ENCODE data around the gene FBP1. TPM values are rescaled to one million over a fixed set of nuclear protein-coding genes. Genes with fewer than 3 reads are reported as not detected.

Gene FBP1
- total RNA-seq, 4 donors from 2014 or later, result 0.46 to 3.5 (median 1.7) TPM; not detected in 1

DNA sequence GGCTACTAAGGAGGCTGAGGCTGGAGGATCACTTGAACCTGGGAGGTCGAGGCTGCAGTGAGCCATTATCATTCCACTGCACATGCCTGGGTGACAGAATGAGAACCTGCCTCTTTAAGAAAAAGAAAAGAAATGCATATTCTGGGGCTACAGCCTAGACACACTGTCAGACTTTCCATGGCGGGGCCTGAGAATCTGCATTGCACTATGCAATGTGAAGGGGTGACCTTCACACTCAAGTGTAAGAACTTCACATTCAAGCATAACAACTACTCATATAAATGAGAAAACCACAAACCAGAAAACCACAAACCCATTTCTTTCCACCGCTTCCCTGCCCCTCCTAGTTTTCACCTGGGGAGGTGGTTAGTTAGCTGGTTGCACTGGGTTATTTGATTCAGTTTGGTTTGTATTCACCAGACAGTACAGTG lies 27.7 kb downstream of the FBP1 start:
- Histone ChIP-seq H3K27ac (no peak overlapping the region), H3K9me3 (no peaks in the 10 kb centered on the region), H3K4me1 (no peaks in the 10 kb centered on the region), H3K4me3 (no peak overlapping the region), H3K27me3 (no peaks in the 10 kb centered on the region), H3K36me3 (no peaks in the 10 kb centered on the region)
- ATAC-seq, result no peak
- intact Hi-C loops (cut with DNase I; ENCODE audit: low total_unique reads), result no loop called here
- in situ Hi-C loops (cut with MboI; ENCODE audit: low sequenced_read_pairs in 4 of 4), result no loop called here
- no peak for DNase-seq
- TF ChIP-seq, protein P1, sequence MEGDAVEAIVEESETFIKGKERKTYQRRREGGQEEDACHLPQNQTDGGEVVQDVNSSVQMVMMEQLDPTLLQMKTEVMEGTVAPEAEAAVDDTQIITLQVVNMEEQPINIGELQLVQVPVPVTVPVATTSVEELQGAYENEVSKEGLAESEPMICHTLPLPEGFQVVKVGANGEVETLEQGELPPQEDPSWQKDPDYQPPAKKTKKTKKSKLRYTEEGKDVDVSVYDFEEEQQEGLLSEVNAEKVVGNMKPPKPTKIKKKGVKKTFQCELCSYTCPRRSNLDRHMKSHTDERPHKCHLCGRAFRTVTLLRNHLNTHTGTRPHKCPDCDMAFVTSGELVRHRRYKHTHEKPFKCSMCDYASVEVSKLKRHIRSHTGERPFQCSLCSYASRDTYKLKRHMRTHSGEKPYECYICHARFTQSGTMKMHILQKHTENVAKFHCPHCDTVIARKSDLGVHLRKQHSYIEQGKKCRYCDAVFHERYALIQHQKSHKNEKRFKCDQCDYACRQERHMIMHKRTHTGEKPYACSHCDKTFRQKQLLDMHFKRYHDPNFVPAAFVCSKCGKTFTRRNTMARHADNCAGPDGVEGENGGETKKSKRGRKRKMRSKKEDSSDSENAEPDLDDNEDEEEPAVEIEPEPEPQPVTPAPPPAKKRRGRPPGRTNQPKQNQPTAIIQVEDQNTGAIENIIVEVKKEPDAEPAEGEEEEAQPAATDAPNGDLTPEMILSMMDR (IDR thresholded peaks at IDR 0.05 in 4 of 5, conservative IDR thresholded peaks at IDR 0.05 in 1 of 5), result no peak
- TF ChIP-seq POLR2A (IDR thresholded peaks at IDR 0.05), result no peak

DNA sequence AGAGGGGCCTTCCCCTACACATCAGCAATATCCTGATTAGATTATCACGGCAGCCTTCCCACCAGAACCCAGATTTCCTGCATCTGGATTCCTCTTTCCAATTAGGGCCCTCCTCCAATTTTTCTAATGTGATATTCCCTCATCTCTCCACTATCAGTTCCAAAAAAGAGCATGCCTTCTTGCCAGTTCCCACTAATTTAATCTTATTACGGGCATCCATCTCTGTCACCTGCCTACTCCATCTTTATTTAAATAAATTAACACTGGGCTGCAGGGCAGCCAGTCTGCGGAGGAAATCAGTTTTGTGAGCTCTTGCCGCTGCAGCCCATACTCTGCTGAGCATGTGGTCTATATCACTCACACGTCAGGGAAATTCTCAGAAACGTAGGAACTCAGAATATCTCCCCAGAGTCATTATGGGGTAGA lies 29.1 kb downstream of the FBP1 start:
- in situ Hi-C loops (cut with MboI; ENCODE audit: low sequenced_read_pairs in 4 of 4) (no loop called here), intact Hi-C loops (cut with DNase I; ENCODE audit: low total_unique reads) (no loop called here)
- no peaks in the 10 kb centered on the region for H3K4me1 ChIP-seq
- no peak for DNase-seq
- H3K36me3 ChIP-seq, result no peaks in the 10 kb centered on the region
- no peak for ATAC-seq
- H3K27me3 ChIP-seq, result no peaks in the 10 kb centered on the region
- H3K4me3 ChIP-seq, result no peak overlapping the region
- H3K9me3 ChIP-seq, result no peaks in the 10 kb centered on the region
- TF ChIP-seq, protein P1 (IDR thresholded peaks at IDR 0.05 in 4 of 5, conservative IDR thresholded peaks at IDR 0.05 in 1 of 5), result no peak
- TF ChIP-seq POLR2A (IDR thresholded peaks at IDR 0.05), result no peak
- H3K27ac ChIP-seq, result no peak overlapping the region

DNA sequence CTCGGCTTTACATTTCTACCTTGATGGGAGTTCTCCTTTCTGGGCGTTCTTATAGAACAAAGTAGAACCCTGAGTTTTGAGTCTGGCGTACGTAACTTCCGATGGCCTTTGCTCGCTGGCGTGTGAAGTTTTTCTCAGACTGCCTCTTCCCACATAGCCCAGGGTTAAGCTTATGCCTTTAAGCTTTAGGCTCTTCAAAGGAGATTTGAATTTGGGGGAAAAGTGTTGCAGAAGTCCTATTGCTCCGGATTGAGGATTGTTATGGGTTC lies 32.0 kb downstream of the FBP1 start:
- peaks cover 0 to 7% of the 10 kb centered on the region in 2 donors for H3K4me1 ChIP-seq
- TF ChIP-seq POLR2A (IDR thresholded peaks at IDR 0.05), result no peak
- TF ChIP-seq, protein P1 (IDR thresholded peaks at IDR 0.05 in 4 of 5, conservative IDR thresholded peaks at IDR 0.05 in 1 of 5), result no peak
- intact Hi-C loops (cut with DNase I; ENCODE audit: low total_unique reads) (no loop called here), in situ Hi-C loops (cut with MboI; ENCODE audit: low sequenced_read_pairs in 4 of 4) (no loop called here)
- DNase-seq (no peak), ATAC-seq (no peak)
- no peak overlapping the region for H3K27ac ChIP-seq
- H3K9me3 ChIP-seq, result no peaks in the 10 kb centered on the region
- H3K36me3 ChIP-seq, result no peaks in the 10 kb centered on the region
- no peak overlapping the region for H3K4me3 ChIP-seq
- H3K27me3 ChIP-seq, result no peaks in the 10 kb centered on the region

DNA sequence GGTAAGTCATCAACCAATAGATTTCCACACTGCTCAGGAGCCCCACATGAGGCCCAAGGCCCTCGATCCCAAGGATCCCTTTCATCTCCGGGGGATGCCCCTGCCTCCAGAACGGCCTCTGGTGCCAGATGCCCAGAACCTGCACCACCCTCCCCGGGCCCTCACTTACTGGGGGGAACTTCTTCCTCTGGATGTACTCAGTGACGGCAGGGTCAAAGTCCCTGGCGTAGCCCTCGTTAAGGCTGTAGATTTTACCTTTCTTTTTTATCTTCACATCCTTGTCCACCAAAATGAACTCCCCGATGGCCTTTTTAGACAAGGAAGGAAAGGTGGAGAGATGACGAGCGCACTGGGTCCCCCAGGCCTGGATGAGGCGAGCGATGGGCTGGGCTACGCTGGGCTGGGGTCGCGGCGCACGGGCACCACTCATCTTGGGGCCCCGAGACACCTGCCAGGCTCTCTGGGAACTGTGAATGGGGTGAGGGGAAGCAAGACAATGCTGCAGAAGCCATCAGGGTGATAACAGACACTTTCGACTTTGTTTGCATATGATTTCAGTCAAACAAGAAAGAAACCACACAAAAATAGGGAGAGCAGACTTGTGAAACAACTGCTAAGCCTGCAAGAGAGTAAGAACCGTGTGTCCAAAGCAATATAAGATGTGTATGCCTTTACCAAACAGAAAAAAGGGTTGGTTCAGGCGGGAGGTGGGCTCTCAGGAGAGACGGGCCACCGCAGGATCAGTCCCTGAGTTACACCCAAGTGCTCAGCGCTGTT lies 32.5 kb downstream of the FBP1 start:
- H3K36me3 ChIP-seq, result no peaks in the 10 kb centered on the region
- in situ Hi-C loops (cut with MboI; ENCODE audit: low sequenced_read_pairs in 4 of 4), result no loop called here
- intact Hi-C loops (cut with DNase I; ENCODE audit: low total_unique reads), result no loop called here
- H3K9me3 ChIP-seq, result no peaks in the 10 kb centered on the region
- H3K27ac ChIP-seq, result no peak overlapping the region
- peaks cover 0 to 7% of the 10 kb centered on the region in 2 donors for H3K4me1 ChIP-seq
- ATAC-seq, result no peak
- H3K27me3 ChIP-seq, result no peaks in the 10 kb centered on the region
- no peak for TF ChIP-seq POLR2A (IDR thresholded peaks at IDR 0.05)
- TF ChIP-seq, protein P1 (IDR thresholded peaks at IDR 0.05 in 4 of 5, conservative IDR thresholded peaks at IDR 0.05 in 1 of 5), result no peak
- no peak overlapping the region for H3K4me3 ChIP-seq
- DNase-seq, result no peak
